H1 (cell line): ENCODE results near the gene ATE1. TPM values are rescaled to one million over a fixed set of nuclear protein-coding genes. Genes with fewer than 3 reads are reported as not detected.

Experiments
- CTCF ChIA-PET: fragments of 300-600 bp; sonication (Branson Sonifier 250); formaldehyde crosslinking; loops from one replicate; lab custom pipeline; 2021; ENCODE audit not compliant: partially characterized antibody; lab: Charles Lee
- POLR2A ChIA-PET: fragments of 300-600 bp; sonication (Branson Sonifier 250); formaldehyde crosslinking; loops from one replicate; lab custom pipeline; 2021; ENCODE audit warnings: inconsistent platforms; ENCODE audit not compliant: partially characterized antibody; lab: Charles Lee
- DNase-seq, 2 experiments: peaks; one replicate each; pipeline versions ENCODE4 v3.0.0 to v3.0.0-alpha.2; 2010 to 2022; ENCODE audit warnings: low spot score in 2 of 2, low read depth in 1 of 2, mixed read lengths in 1 of 2
- FAIRE-seq: peaks from 2 replicates; lab custom pipeline; 2011; peaks lifted over from hg19 to GRCh38; lab: Jason Lieb, UNC
- H2AFZ ChIP-seq: 2 replicates; pipeline ENCODE4 v1.8.1; 2012; ENCODE audit warnings: low read length, inconsistent platforms
- H2AK5ac ChIP-seq: 2 replicates; pipeline ENCODE4 v1.6.1; 2013; ENCODE audit warnings: low read depth, low read length
- H2BK120ac ChIP-seq: replicated peaks from 2 replicates; pipeline ENCODE3; 2013; ENCODE audit warnings: low read depth, low read length, inconsistent platforms
- H2BK12ac ChIP-seq: 2 replicates; pipeline ENCODE4 v1.6.1; 2013; ENCODE audit warnings: low read depth, low read length
- H2BK15ac ChIP-seq: 2 replicates; pipeline ENCODE4 v1.6.1; 2013; ENCODE audit warnings: low read length
- H2BK20ac ChIP-seq: 2 replicates; pipeline ENCODE4 v1.6.1; 2013; ENCODE audit warnings: low read length
- H2BK5ac ChIP-seq: 2 replicates; pipeline ENCODE4 v1.6.1; 2013; ENCODE audit warnings: low read depth, low read length
- H3K14ac ChIP-seq: 2 replicates; pipeline ENCODE4 v1.6.1; 2013; ENCODE audit warnings: inconsistent platforms; ENCODE audit not compliant: insufficient read length
- H3K18ac ChIP-seq: 2 replicates; pipeline ENCODE4 v1.6.1; 2013; ENCODE audit warnings: low read length; ENCODE audit errors: extremely low read depth
- H3K23ac ChIP-seq: 2 replicates; pipeline ENCODE4 v1.6.1; 2013; ENCODE audit warnings: inconsistent platforms; ENCODE audit not compliant: insufficient read length
- H3K23me2 ChIP-seq: 2 replicates; pipeline ENCODE4 v1.6.1; 2013; ENCODE audit warnings: low read depth, low read length
- H3K27ac ChIP-seq: 2 replicates; pipeline ENCODE4 v1.6.1; 2011; ENCODE audit warnings: low read depth, low read length, inconsistent platforms
- H3K27me3 ChIP-seq, 4 experiments: replicated peaks in 1 of 4; 1 replicate in 1 of 4; 2 replicates in 3 of 4; pipeline versions ENCODE4 v1.6.1 to v1.8.1; 2011 to 2013; ENCODE audit warnings: low read length in 3 of 4, mild to moderate bottlenecking in 3 of 4, inconsistent platforms in 2 of 4, mixed read lengths in 2 of 4, moderate library complexity in 1 of 4; ENCODE audit not compliant: control insufficient read depth in 3 of 4, insufficient read depth in 3 of 4; ENCODE audit errors: extremely low read depth in 1 of 4
- H3K36me3 ChIP-seq, 4 experiments: 2 replicates each; pipeline versions ENCODE4 v1.6.1 to v1.8.1; 2011 to 2013; ENCODE audit warnings: mild to moderate bottlenecking in 4 of 4, low read length in 3 of 4, moderate library complexity in 2 of 4, control low read depth in 1 of 4, inconsistent platforms in 1 of 4; ENCODE audit not compliant: insufficient read depth in 4 of 4, control insufficient read depth in 2 of 4
- H3K4ac ChIP-seq: replicated peaks from 2 replicates; pipeline ENCODE3; 2013; ENCODE audit warnings: low read length, low read depth, mixed read lengths, inconsistent platforms; ENCODE audit not compliant: insufficient read length
- H3K4me1 ChIP-seq, 4 experiments: replicated peaks in 1 of 4; 1 replicate in 1 of 4; 2 replicates in 3 of 4; pipeline versions ENCODE4 v1.6.1 to v1.8.1; 2011 to 2013; ENCODE audit warnings: low read length in 3 of 4, inconsistent platforms in 2 of 4, mixed read lengths in 1 of 4; ENCODE audit not compliant: insufficient read depth in 4 of 4, control insufficient read depth in 3 of 4
- H3K4me2 ChIP-seq, 2 experiments: 2 replicates each; pipeline versions ENCODE4 v1.6.1 to v1.8.1; 2011 to 2013; ENCODE audit warnings: low read depth in 2 of 2, low read length in 2 of 2, control low read depth in 1 of 2, inconsistent platforms in 1 of 2, mild to moderate bottlenecking in 1 of 2; ENCODE audit not compliant: insufficient read depth in 1 of 2
- H3K4me3 ChIP-seq, 4 experiments: fragments of 200-600, 300-600 bp in 1 of 4; sonication (generic), shearing (Covaris generic), sonication (Bioruptor Twin) in 1 of 4; 2 replicates each; pipeline versions ENCODE4 v1.5.1 to v1.8.1; 2011 to 2016; ENCODE audit warnings: low read length in 4 of 4, low read depth in 3 of 4, control low read depth in 2 of 4, inconsistent platforms in 2 of 4, mild to moderate bottlenecking in 2 of 4, mixed read lengths in 1 of 4, moderate library complexity in 1 of 4; ENCODE audit not compliant: insufficient read depth in 2 of 4; ENCODE audit errors: extremely low read depth in 1 of 4
- H3K56ac ChIP-seq: replicated peaks from 2 replicates; pipeline ENCODE3; 2013; ENCODE audit warnings: low read depth, mild to moderate bottlenecking, mixed read lengths, low read length, inconsistent platforms; ENCODE audit not compliant: insufficient read length
- H3K79me1 ChIP-seq: 2 replicates; pipeline ENCODE4 v1.6.1; 2013; ENCODE audit warnings: low read depth, low read length, control low read depth
- H3K79me2 ChIP-seq, 2 experiments: 2 replicates each; pipeline versions ENCODE4 v1.6.1 to v1.8.1; 2012 to 2013; ENCODE audit warnings: low read length in 2 of 2, mild to moderate bottlenecking in 2 of 2, inconsistent platforms in 1 of 2; ENCODE audit not compliant: insufficient read depth in 2 of 2, control insufficient read depth in 1 of 2
- H3K9ac ChIP-seq, 4 experiments: replicated peaks in 1 of 4; 1 replicate in 1 of 4; 2 replicates in 3 of 4; pipeline versions ENCODE4 v1.6.1 to v1.8.1; 2011 to 2013; ENCODE audit warnings: low read depth in 3 of 4, low read length in 3 of 4, control low read depth in 2 of 4, mild to moderate bottlenecking in 2 of 4, moderate library complexity in 2 of 4, inconsistent platforms in 1 of 4; ENCODE audit errors: extremely low read depth in 1 of 4
- H3K9me3 ChIP-seq, 2 experiments: 2 replicates each; pipeline versions ENCODE4 v1.6.1 to v1.8.1; 2012 to 2013; ENCODE audit warnings: mild to moderate bottlenecking in 2 of 2, moderate library complexity in 2 of 2, control low read depth in 1 of 2, inconsistent platforms in 1 of 2, low read depth in 1 of 2, low read length in 1 of 2, mixed read lengths in 1 of 2; ENCODE audit not compliant: insufficient read depth in 2 of 2
- H4K20me1 ChIP-seq, 2 experiments: replicated peaks in 1 of 2; 2 replicates each; pipeline versions ENCODE3 to v1.8.1; 2011 to 2013; ENCODE audit warnings: inconsistent platforms in 2 of 2, low read length in 2 of 2, mild to moderate bottlenecking in 1 of 2; ENCODE audit not compliant: insufficient read depth in 2 of 2, control insufficient read depth in 1 of 2
- H4K5ac ChIP-seq: 2 replicates; pipeline ENCODE4 v1.6.1; 2013; ENCODE audit warnings: low read length, low read depth, mixed read lengths, inconsistent platforms; ENCODE audit not compliant: insufficient read length
- H4K8ac ChIP-seq: 2 replicates; pipeline ENCODE4 v1.8.0; 2013; ENCODE audit warnings: mild to moderate bottlenecking, moderate library complexity, low read length, inconsistent platforms; ENCODE audit not compliant: insufficient read depth; ENCODE audit errors: extremely low read depth
- H4K91ac ChIP-seq: replicated peaks from 2 replicates; pipeline ENCODE3; 2013; ENCODE audit warnings: low read length, mixed read lengths, inconsistent platforms; ENCODE audit not compliant: insufficient read length
- BACH1 ChIP-seq: IDR thresholded peaks from 2 replicates; pipeline ENCODE4 v1.6.1; 2012; ENCODE audit warnings: low read length, improper control_type of control experiment
- CEBPB ChIP-seq: IDR thresholded peaks from 2 replicates; pipeline ENCODE4 v1.6.1; 2012; ENCODE audit warnings: low read depth, low read length
- KDM1A ChIP-seq: fragments of 200-600, 300-600 bp; sonication (generic); IDR thresholded peaks from 2 replicates; pipeline ENCODE4 v1.7.1; 2016; ENCODE audit warnings: mild to moderate bottlenecking, low read length, borderline replicate concordance
- MAFK ChIP-seq: IDR thresholded peaks from 2 replicates; pipeline ENCODE4 v1.6.1; 2012; ENCODE audit warnings: low read depth, mild to moderate bottlenecking, improper control_type of control experiment, low read length
- WGBS, 2 experiments: shearing (Covaris generic) in 1 of 2; methylation state at CpG; one replicate each; pipeline versions ENCODE4 v1.1.6 to v1.1.7; 2013 to 2015; ENCODE audit warnings: low lambda C conversion rate in 2 of 2, mixed read lengths in 2 of 2, inconsistent platforms in 1 of 2, low coverage in 1 of 2, missing lambda C conversion rate in 1 of 2; ENCODE audit not compliant: insufficient replicate concordance in 2 of 2, insufficient coverage in 1 of 2, insufficient read length in 1 of 2; ENCODE audit errors: extremely low coverage in 1 of 2, missing lambda C conversion rate in 1 of 2; 5-methylcytosine and 5-hydroxymethylcytosine counted together
- polyA plus RNA-seq, 7 experiments: library from polyadenylated mRNA; depleted of rRNA in 3 of 7; stranded (reverse) in 5 of 7; unstranded in 2 of 7; fragments of >200 nt in 5 of 7; fragments of 200-250 nt in 2 of 7; gene quantifications; 1 replicate in 5 of 7; 2 replicates in 1 of 7; 4 replicates in 1 of 7; pipeline versions ENCODE4 v1.2.1 to v1.2.3, GENCODE V29; 2011 to 2013; ENCODE audit warnings: missing spikeins in 2 of 7, mixed read lengths in 2 of 7
- total RNA-seq: library from RNA; stranded (reverse); fragmentation: NEBNext Ultra II Directional; extraction: Animal tissue kit (Norgen Biotek cat#: 25700); gene quantifications from 2 replicates; pipeline ENCODE4 v1.2.1, GENCODE V29; 2021
- TF ChIP-seq, protein P1 (sequence below): IDR thresholded peaks from 2 replicates; pipeline ENCODE4 v1.6.1; 2011; ENCODE audit warnings: low read length, improper control_type of control experiment

Gene ATE1
- total and polyA plus RNA-seq, 2 of the 8 experiments (the other 6 are each of a cell fraction or from before 2014, with no cell fraction given): 8.8 to 26.9 TPM

DNA sequence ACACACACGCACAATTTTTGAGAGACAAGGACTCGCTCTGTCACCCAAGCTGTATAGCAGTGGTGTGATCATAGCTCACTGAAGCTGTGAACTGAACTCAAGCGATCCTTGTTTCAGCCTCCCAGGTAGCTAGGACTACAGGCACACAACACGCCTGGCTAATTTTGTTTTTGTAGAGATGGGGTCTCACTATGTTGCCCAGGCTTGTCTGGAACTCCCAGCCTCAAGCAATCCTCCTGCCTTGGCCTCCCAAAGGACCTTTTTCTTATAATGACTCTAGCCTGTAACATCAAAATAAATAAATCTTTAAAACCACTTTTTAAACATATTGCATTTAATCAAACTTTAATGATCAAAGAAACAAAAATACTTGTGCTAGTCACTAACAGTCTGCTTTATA lies 188.7 kb downstream of the ATE1 start:
- no peak overlapping the region for H3K4me3 ChIP-seq
- H3K79me2 ChIP-seq: no peaks in the 10 kb centered on the region
- H3K23me2 ChIP-seq: no peaks in the 10 kb centered on the region
- no peaks in the 10 kb centered on the region for H3K79me1 ChIP-seq
- no peaks in the 10 kb centered on the region for H3K27me3 ChIP-seq
- no peak overlapping the region for H2BK20ac ChIP-seq
- no peak overlapping the region for H3K56ac ChIP-seq
- H3K18ac ChIP-seq: no peak overlapping the region
- H4K91ac ChIP-seq: no peak overlapping the region
- no peak overlapping the region for H3K4me2 ChIP-seq
- no peak overlapping the region for H3K23ac ChIP-seq
- H3K9me3 ChIP-seq: no peaks in the 10 kb centered on the region
- no peaks in the 10 kb centered on the region for H3K36me3 ChIP-seq
- no peak for DNase-seq
- no peak overlapping the region for H4K8ac ChIP-seq
- 100% methylated on average over 4 of the region's 4 CpGs; no CpG with 5 or more reads in 1 of the 2 experiments for WGBS, 2 experiments
- H2BK12ac ChIP-seq: no peak overlapping the region
- no peaks in the 10 kb centered on the region for H4K20me1 ChIP-seq
- no peak overlapping the region for H2AK5ac ChIP-seq
- H2AFZ ChIP-seq: no peak overlapping the region
- ChIA-PET CTCF (interaction anchor here (0.6 to 3.1 kb wide), 4 partner anchors 13 to 551 kb away, joined by 3 to 8 read pairs (median 3); no protein-coding TSS in a partner anchor), POLR2A (no interaction called here)
- H2BK120ac ChIP-seq: no peak overlapping the region
- FAIRE-seq: no peak
- peaks cover 0 to 6% (median 0%) of the 10 kb centered on the region in 4 experiments; a peak in 2 of 7 replicates for H3K4me1 ChIP-seq
- H3K27ac ChIP-seq: no peak overlapping the region
- no peak overlapping the region for H4K5ac ChIP-seq
- no peak overlapping the region for H3K14ac ChIP-seq
- TF ChIP-seq BACH1 (no peak), CEBPB (no peak), MAFK (no peak), KDM1A (peak; percentile 50; the same call in 1 of the 2 replicates)
- TF ChIP-seq, protein P1, sequence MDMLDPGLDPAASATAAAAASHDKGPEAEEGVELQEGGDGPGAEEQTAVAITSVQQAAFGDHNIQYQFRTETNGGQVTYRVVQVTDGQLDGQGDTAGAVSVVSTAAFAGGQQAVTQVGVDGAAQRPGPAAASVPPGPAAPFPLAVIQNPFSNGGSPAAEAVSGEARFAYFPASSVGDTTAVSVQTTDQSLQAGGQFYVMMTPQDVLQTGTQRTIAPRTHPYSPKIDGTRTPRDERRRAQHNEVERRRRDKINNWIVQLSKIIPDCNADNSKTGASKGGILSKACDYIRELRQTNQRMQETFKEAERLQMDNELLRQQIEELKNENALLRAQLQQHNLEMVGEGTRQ: no peak
- no peak overlapping the region for H2BK15ac ChIP-seq
- H2BK5ac ChIP-seq: no peak overlapping the region
- H3K4ac ChIP-seq: no peak overlapping the region
- no peak overlapping the region for H3K9ac ChIP-seq
